HFFc6 (cell line): ENCODE results near the gene HACL1. TPM values are rescaled to one million over a fixed set of nuclear protein-coding genes. Genes with fewer than 3 reads are reported as not detected.
"Not testable (repeated sequence)": the region's sequence is repeated elsewhere in the genome, so short reads cannot be mapped to it uniquely, and the experiment has no call there.

Source experiments
- DNase-seq: peaks from one replicate; pipeline ENCODE4 v3.0.0-alpha.2; 2018
- H3K27ac Mint-ChIP-seq: 2 replicates; pipeline ENCODE4 v1.8.0; 2020; ENCODE audit warnings: mild to moderate bottlenecking, mixed read lengths
- H3K27me3 Mint-ChIP-seq: 2 replicates; pipeline ENCODE4 v1.8.0; 2021; ENCODE audit warnings: mild to moderate bottlenecking, moderate library complexity, mixed read lengths; ENCODE audit not compliant: insufficient read depth
- H3K36me3 Mint-ChIP-seq: 2 replicates; pipeline ENCODE4 v1.8.0; 2021; ENCODE audit warnings: low read depth, mixed read lengths
- H3K4me1 Mint-ChIP-seq: 2 replicates; pipeline ENCODE4 v1.8.0; 2020; ENCODE audit warnings: low read depth, mixed read lengths
- H3K4me3 Mint-ChIP-seq: 2 replicates; pipeline ENCODE4 v1.8.0; 2020; ENCODE audit warnings: mild to moderate bottlenecking, moderate library complexity, mixed read lengths
- H3K9me3 Mint-ChIP-seq: 2 replicates; pipeline ENCODE4 v1.8.0; 2020; ENCODE audit warnings: mild to moderate bottlenecking, mixed read lengths
- CTCF ChIP-seq: fragments of 200-600 bp; sonication (generic); IDR thresholded peaks from 2 replicates; pipeline ENCODE4 v1.5.0; 2021; ENCODE audit warnings: antibody characterized with exemption, mild to moderate bottlenecking
- total RNA-seq, 6 experiments: library from RNA; stranded (reverse); fragmentation: NEBNext Ultra II Directional; extraction: Animal tissue kit (Norgen Biotek cat#: 25700); gene quantifications; 2 replicates in 1 of 6; 3 replicates in 5 of 6; pipeline ENCODE4 v1.2.3, GENCODE V29; 2021

Gene HACL1
- total RNA-seq, 6 experiments from 2014 or later: 18.6 to 21.8 (median 20.5) TPM

DNA sequence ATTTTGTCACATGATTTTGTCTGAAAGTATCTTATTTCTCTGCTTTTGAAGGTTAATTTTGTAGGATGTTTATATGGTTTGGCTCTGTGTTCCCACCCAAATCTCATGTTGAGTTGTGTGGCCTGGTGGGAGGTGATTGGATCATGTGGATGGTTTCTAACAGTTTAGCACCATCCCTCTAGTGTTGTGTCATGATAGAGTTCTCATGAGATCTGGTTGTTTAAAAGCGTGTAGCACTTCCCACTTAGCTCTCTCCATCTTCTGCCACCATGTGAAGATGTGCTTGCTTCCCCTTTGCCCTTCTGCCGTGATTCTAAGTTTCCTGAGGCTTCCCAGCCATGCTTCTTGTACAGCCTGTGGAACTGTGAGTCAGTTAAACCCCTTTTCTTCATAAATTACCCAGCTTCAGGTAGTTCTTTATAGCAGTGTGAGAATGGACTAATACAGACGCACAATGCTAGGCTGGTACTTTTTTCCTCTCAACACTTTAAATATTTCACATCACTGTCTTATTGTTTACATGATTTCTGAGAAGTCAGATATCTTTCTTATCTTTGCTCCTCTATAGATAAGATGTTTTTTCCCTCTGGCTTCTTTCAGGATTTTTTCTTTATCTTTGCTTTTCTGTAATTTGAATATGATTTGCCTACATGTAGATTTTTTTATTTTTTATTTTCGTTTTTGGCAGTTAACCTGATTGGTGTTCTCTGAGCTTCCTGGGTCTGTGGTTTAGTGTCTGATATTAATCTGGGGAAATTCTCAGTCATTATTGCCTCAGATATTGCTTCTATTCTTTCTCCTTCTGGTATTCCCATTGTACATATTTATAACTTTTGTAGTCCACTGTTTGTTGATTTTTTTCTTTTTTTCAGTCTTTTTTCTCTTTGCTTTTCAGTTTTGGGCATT, 22.4 kb upstream of the HACL1 start:
- H3K27me3 Mint-ChIP-seq: no peaks in the 10 kb centered on the region; the same call in 1 of the 2 replicates
- no peak overlapping the region for H3K27ac Mint-ChIP-seq
- no peak overlapping the region for H3K4me3 Mint-ChIP-seq
- peaks cover 43% of the 10 kb centered on the region for H3K36me3 Mint-ChIP-seq
- peaks cover 31% of the 10 kb centered on the region for H3K9me3 Mint-ChIP-seq
- DNase-seq: no peak
- TF ChIP-seq CTCF: no peak
- peaks cover 4% of the 10 kb centered on the region for H3K4me1 Mint-ChIP-seq

GRCh38 chr3:15619659-15620464, 18.5 kb upstream of the HACL1 start:
- Mint-ChIP-seq H3K36me3 (peaks cover 43% of the 10 kb centered on the region), H3K9me3 (peaks cover 31% of the 10 kb centered on the region), H3K4me1 (peaks cover 16% of the 10 kb centered on the region)
- H3K4me3 Mint-ChIP-seq, H3K27ac Mint-ChIP-seq, DNase-seq, H3K27me3 Mint-ChIP-seq: not testable (repeated sequence)

DNA sequence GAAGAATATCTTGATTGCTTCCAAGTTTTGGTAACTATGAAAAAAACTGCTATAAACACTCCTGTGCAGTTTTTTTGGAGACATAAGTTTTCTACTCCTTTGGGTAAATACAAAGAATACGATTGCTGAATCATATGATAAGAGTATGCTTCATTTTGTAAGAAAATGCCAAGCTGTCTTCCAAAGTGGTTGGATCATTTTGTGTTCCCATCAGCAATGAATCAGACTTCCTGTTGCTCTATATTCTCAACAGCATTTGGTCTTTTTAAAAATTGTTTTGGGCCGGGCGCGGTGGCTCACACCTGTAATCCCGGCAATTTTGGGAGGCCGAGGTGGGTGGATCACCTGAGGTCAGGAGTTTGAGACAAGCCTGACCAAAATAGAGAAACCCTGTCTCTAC, 14.7 kb upstream of the HACL1 start:
- no peak for TF ChIP-seq CTCF
- peaks cover 22% of the 10 kb centered on the region for H3K9me3 Mint-ChIP-seq
- peaks cover 22% of the 10 kb centered on the region for H3K36me3 Mint-ChIP-seq
- H3K4me3 Mint-ChIP-seq: no peak overlapping the region
- peaks cover 16% of the 10 kb centered on the region for H3K4me1 Mint-ChIP-seq
- H3K27ac Mint-ChIP-seq: peak overlapping the region; percentile 19
- DNase-seq: no peak
- peaks cover 1% of the 10 kb centered on the region for H3K27me3 Mint-ChIP-seq

- TF ChIP-seq CTCF: no peak
- Mint-ChIP-seq H3K27me3 (peaks cover 1% of the 10 kb centered on the region), H3K4me3 (no peak overlapping the region), H3K36me3 (peaks cover 12% of the 10 kb centered on the region), H3K9me3 (peaks cover 11% of the 10 kb centered on the region), H3K27ac (no peak overlapping the region), H3K4me1 (peaks cover 22% of the 10 kb centered on the region)
- DNase-seq: no peak
Observed at GRCh38 chr3:15614958-15615357, 13.6 kb upstream of the HACL1 start.

- Mint-ChIP-seq H3K9me3 (no peaks in the 10 kb centered on the region), H3K27me3 (peaks cover 1% of the 10 kb centered on the region; the same call in 1 of the 2 replicates), H3K36me3 (no peaks in the 10 kb centered on the region), H3K4me1 (peaks cover 25% of the 10 kb centered on the region), H3K27ac (no peak overlapping the region), H3K4me3 (no peak overlapping the region)
- TF ChIP-seq CTCF: no peak
- no peak for DNase-seq
Observed at GRCh38 chr3:15612001-15612400, 10.6 kb upstream of the HACL1 start.
